Measurements from ENCODE around the gene PRDX4.
"Not testable (repeated sequence)": the region's sequence is repeated elsewhere in the genome, so short reads cannot be mapped to it uniquely, and the experiment has no call there.

PRDX4 gene

DNA sequence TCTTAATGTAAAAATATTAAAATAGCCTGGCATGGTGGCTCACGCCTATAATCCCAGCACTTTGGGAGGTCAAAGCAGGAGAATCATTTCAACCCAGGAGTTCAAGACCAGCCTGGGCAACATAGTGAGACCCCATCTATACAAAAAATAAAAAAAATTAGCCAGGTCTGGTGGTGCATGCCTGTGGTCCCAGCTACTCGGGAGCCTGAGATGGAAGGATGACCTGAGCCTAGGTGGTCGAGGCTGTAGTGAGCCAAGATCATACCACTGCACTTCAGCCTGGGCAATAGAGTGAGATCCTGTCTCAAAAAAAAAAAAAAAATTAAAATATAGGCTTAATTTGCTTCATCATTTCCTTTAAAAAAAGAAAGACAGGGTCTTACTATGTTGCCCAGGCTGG lies 9.2 kb downstream of the PRDX4 start:
- DNase-seq: not testable (repeated sequence)

DNA sequence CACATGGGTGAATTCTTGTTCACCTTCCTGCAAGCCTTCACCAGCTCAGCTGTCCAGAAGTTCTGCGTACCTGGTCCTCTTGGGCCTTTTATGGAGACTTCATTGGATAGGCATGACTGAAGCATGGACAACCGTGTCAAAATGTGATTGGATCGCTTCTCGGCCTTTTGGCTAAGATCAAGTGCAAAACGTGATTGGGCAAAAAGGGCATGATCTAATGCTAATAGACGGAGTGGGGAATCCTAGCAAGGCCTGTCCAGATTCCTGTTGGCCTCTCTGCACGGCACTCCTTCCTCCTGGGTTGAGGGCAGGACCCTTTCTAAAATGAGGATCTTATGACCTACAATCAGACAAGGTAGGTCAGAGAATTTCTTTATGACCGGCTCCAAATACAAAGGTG lies 24.9 kb downstream of the PRDX4 start:
- DNase-seq: no peak

DNA sequence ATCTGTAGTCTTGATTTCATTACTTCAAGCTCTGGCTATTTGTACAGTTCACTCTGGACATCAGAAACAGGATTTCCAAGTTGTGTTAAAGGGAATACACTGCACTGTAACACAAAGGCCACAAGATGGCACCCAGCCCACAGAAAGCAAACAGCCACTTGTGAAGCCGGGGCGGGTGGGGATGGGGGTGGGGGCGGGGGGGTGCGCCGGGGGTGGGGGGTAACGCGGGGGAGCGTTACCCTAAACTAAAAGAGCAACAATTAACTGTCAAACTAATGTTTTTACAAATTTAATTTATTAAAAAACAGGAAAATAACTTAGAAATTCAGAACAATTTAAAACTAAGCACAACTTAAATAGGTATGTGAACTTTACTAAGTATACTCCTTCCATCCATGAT lies 27.3 kb downstream of the PRDX4 start:
- DNase-seq: peak; percentile 68

- DNase-seq: peak; percentile 7
Observed at GRCh38 chrX:23699636-23700194, 32.4 kb downstream of the PRDX4 start.

DNA sequence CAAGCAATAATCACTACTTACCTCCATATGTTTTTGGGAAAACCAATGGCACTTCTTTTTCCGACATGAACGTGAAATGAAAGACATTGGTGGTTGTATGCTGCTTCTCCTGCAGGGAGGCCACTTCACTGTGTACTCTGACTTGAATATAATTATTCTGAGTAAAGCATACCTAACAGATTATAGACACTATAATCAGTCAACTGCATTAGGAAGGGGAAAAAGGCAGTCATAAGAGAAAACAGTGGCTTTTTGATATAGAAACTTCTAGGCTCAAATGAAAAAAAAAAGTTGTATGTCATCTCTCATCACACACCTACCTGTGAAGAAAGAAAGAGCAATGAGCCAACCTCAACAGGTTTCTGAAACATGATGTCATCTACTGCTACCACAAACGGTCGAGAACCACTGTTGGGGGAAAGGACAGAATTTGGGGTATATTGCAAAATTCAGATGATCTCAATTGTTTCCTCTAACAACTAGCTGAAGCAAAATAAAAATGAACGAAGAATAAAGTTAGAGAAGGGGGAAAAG lies 37.4 kb downstream of the PRDX4 start:
- no peak for DNase-seq

DNA sequence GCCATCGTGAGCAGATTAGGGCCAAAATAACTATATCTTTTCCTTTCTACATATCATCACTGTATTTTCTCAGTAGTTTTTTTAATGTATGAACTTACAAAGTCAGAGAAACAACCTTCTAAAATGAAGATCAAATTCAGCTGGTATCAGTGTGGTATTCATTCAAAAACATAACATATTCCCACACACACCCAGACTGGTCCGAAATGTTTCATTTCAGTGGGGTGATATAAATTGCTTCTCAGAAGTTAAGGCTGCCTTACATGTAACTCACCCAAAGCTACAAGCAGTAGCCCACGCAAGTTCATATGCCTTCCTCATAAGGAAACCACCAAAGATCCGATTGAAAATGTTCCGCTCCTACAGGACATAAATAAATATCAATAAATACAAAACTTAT lies 37.9 kb downstream of the PRDX4 start:
- DNase-seq: no peak

GRCh38 chrX:23720117-23720677 lies 52.9 kb downstream of the PRDX4 start:
- DNase-seq: peak; percentile 3

GRCh38 chrX:23726191-23726590 lies 58.9 kb downstream of the PRDX4 start:
- DNase-seq: no peak

- DNase-seq: no peak
Observed at GRCh38 chrX:23727206-23727605, 59.9 kb downstream of the PRDX4 start.

DNA sequence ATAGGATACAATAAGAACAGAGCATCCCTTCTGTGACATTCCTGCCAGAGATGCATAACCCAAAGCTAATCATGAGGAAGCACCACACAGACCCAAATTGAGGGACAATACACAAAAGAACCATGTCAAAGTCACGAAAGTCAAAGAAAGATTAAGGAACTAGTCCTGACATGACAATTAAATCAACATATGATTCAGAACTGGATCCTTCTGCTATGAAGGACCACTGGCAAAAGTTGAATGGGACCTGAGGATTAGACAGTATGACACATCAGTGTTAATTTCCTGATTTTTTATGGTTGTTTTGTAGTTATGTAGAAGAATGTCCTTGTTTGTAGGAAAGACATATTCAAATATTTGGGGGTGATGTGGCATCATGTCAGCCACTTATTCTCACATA lies 61.9 kb downstream of the PRDX4 start:
- no peak for DNase-seq

DNA sequence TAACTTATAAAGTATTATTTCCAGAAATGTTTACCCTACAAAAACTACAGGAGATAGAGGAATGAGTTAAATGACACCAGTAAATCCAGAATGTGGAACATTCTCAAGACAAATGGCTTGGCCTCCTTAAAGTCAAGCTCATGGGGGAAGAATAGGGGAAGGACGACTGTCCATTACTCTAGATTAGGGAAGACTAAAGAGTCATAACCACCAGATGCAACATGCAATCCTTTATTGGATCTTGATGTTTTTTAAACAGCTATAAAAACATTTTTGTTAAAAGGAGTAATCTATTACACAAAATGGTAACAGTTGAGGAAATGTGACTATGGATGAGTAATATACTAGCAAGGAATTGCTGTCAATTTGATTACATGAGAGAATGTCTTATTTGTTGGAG lies 64.7 kb downstream of the PRDX4 start:
- DNase-seq: no peak

GRCh38 chrX:23732704-23733103 lies 65.4 kb downstream of the PRDX4 start:
- no peak for DNase-seq
